GM11168 (cell line): Measurements from ENCODE around the gene IL2RA.
"Not testable (repeated sequence)": the region's sequence is repeated elsewhere in the genome, so short reads cannot be mapped to it uniquely, and the experiment has no call there.

Source experiments
- in situ Hi-C: fragments of 300-500 bp; cut with MboI; formaldehyde crosslinking; loops from one replicate; pipeline ENCODE4 v1.12.0; 2022; ENCODE audit warnings: low sequenced_read_pairs; ENCODE audit not compliant: unreplicated experiment

IL2RA gene

DNA sequence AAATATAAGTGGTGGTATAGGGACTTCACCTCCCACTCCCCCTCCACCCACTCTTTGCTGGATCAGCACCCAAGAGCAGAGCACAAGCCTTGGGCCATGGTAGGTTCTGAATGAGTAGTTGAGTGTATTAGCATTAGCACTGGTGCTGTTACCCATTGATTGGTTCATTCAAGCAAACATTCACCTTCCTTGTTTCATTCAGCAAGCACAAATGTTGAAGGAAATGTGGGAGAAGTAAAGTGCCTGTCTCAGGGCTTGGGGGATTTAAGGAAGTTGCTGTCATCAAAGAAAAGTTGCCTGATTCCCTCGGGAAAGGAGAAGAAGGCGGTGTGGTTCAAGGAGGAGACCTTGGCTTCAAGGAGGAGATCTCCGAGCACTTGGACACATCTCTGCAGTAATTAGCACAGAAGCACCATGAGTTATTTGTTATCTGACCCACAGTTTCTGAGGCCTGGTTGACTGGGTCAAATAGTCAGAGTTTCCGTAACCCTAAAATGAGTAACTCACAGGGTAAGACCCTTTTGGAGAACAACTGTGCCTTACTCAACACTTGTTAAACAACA is 17.3 kb downstream of the IL2RA start:
- in situ Hi-C loops = no loop called here

DNA sequence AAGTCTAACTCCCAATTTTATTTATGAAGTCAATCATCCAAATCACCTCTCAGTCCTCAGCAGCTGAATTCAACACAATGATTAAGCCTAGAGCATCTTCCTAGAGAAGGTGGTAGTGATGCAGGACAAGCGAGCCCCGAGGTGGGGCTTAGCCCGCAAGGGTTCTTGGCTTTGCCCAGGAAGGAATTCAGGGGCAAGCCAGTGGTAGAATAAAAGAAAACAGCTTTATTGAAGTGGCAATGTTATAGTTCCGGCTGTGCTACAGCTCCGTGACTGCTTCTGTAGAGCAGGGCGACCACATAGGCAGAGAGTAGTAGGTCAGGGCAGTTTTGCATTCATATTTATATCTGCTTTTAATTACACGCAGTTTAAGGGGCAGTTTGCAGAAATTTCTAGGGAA is 18.1 kb downstream of the IL2RA start:
- in situ Hi-C loops = no loop called here

DNA sequence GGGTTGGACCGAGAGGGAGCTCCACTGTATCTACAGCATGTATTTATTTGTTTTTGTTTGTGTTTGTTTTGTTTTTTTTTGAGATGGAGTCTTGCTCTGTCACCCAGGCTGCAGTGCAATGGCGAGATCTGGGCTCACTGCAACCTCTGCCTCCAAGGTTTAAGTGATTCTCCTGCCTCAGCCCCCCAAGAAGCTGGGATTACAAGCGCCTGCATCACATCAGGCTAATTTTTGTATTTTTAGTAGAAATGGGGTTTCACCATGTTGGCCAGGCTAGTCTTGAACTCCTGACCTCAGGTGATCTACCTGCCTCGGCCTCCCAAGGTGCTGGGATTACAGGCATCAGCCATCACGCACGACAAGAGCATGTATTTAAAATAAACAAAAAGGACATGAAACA is 18.8 kb downstream of the IL2RA start:
- in situ Hi-C loops = not testable (repeated sequence)

DNA sequence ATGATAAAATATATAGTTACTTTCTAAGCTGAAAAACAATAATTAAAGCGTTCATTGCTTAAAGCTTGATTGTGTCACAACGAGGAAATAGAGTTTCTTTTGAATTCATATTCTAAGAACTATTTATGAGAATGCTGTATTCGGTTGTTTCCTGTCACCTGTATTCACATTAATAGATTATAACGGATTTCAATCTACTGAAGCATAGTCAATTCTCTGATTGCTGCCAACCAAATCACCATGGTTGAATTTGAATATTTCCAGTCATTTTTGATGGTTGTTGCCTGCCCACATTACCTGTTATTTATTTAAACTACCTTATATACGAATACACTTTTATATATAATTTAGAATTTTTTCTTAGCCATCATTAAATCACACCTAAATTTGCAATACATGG is 22.0 kb downstream of the IL2RA start:
- in situ Hi-C loops = no loop called here

DNA sequence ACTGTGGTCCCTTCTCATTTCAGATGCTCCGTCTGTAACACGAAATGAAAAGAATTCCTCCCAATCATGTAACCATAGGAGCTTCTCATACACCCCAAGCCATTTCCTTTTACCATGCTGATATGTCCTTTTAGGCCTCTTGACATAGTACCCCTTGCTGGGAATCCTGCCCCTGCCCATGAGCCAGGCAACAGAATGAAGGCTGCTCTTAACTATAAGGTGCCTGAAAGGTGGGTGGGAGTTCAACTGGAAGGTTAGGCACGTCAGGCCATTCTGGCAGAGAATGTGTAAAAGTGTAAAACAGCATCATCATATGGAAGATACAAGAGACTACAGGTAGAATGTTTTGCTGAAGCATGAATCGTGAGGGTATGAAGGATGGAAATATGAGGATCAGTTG is 22.5 kb downstream of the IL2RA start:
- in situ Hi-C loops = no loop called here

DNA sequence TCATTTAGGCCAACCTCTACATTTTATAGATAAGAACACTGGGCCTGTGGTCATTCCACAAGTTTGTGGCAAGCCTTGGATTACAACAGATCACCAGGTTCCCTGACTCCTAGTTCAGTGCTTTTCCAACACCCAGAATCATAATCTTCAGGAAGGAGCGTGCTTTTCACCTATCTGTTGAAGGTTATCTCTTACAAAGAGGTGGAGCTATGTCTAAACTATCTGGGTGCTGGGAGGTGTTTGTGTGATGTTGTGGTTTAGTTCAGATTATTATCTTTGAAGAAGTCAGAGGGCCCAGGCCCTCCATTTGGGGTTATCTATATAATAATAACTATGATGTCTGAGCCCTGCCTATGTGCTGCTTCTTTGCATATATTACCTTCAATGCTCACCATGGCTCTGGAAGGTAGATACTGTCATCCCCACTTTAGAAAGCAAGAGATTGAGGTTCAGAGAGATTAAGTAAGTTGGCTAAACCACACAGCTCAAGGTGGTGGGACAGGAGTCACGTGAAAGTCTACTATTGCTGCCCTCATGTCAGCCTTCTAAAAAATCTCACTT is 24.0 kb downstream of the IL2RA start:
- in situ Hi-C loops = no loop called here

DNA sequence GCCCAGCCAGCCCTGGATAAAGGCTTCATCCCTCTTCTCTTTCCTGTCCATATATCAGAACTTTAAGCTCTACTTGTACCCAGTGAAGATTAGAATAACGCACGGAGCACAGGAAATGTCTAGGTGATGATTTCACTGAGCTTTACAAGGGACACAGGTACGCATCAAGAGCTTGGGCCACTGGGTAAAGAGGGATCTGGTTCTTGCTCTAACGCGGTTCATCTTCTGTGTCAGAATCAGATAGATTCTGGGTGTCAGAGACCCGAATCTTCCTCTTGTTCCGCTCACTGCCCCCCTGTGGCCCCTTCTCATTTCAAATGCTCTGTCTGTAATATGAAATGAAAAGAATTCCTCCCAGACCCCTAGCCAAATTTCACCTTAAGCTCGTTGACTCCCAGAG is 24.7 kb downstream of the IL2RA start:
- in situ Hi-C loops = no loop called here

DNA sequence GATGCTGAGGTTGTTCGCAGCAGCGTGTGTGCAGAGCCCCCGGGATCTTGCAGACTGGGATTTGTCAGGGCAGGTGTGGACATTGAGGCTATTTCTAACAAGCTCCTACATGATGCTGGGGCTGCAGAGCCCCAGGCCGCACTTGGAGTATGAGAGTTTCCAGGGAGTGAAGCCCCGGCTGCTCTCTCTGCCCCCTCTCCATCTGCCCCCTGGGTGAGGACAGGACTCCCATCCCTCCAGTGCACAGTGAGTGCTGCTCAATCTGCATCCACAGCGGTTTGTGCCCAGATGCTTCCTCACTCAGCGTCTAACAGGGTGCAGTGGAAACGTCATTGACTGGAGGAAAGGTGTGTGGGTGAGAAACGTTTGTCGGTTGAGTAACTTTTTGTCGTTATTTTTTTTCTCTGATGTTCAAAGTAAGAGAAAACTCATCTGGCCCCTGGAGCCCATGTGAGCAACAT is 25.3 kb downstream of the IL2RA start:
- in situ Hi-C loops = no loop called here

DNA sequence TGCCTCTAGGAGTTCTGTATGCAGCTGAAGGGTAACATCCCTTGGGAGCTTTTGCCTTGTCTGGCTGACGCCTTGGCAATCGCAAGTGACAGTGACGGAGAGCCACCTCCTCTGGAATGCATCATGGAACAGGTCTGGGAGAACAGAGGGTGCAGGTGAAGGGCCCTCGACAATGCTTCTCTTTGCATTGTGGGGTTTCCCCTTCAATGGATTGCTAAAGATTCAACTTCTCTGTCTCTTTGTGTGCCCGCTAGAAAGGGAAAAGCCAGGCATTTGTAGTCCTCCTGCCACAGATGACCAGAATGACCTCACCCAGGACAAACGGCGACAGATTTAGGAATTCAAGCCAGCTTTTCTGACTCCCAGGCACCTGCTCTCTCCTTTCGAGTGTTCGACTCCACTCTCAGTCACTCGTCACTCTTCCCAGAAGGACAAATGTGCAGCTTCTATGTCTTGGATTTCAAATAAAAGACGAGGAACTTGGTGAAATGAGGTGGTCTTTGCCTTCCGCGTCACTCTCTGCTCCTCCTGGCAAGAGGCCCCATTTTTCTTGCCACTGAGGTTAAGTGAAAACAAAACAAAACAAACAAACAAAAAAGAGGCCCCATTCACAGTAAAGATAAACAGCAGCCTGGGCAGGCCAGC is 26.1 kb downstream of the IL2RA start:
- in situ Hi-C loops = no loop called here

DNA sequence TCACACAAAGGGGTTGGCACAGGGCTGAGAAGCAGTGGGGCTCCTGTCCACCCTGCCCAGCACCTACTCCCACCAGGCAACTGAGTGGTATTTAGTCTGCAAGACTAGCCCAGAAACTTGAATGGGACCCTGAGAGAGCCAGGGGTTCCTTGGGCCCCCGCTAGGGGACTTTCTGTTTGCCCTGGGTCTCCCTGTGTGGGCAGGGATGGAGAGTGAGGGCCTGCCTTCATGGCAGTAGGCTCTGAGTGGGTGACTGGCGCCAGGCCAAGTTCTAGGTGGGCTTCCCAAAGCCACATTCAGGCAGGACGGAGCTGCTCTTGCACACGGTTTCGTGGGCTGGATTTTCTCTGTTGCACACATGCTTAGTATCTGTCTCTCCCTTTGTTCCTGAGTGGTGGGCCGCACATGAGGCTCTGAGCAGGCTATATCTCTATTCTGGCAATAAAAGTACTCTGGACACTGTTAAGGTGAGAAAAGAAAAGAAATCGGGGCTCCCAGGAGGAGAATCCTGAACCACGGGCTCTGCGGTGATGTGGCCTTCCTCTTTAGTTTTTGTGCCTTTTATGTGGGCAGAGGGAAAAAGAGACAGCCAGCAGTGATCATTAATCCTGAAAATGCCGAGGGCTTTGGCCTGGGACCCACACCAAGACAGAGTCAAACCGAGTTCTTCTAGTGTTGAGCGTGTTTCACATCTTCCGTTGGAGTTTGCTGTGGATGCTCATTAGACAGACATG is 26.9 kb downstream of the IL2RA start:
- in situ Hi-C loops = no loop called here

DNA sequence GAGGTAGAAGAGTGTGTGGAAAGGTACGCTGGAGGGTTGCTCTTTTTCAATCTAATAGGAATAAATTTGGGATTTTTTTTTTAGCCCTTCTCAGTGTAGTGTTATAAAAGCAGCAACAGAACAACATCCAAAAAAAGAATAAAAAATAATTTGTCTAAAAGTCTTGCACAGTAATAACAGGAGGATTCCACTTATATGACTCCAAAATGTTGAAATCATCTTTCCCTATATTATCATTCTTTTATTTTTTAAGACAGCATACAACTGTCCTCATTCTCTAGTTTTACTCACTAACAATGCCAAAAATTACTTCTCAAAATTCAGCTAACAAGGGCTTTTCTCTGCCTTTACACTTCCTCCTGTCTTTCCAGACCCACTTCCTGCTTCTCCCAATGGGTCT is 27.8 kb downstream of the IL2RA start:
- in situ Hi-C loops = no loop called here

DNA sequence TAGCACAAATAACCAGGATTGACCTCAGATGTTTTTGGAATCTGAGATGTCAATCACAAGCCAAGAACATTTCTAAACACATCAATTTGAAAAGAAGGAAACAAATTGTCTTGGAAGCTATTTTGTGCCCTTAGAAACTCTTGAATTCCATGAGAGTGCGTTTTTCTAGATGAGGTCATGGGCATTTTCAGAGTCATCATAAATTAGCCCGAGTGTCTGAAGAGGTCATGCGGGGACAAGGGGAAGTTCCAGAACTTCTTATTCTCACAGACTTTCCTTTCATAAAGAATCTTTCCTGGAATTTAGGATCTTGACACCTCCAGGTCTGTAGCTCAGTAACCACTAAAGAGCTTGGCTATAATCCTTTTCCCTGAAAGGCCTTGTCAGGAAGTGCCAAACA is 28.2 kb downstream of the IL2RA start:
- in situ Hi-C loops = no loop called here

DNA sequence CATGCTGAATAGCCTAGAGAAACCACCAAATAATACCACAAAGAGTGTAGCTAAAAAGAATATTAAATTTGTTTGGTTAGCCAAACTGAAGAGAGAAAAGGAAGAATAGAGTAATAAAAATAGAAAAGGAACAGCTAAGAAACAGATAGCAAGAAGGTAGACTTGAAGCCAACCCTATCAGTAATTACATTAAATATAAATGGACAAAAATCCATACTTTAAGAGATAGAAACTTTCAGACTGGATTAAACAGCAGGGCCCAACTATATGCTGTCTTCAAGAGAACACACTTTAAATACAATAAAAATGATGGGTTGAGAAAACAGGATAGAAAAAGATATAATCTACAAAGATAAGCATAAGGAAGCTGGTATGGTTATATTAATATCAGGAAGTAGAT is 31.2 kb downstream of the IL2RA start:
- in situ Hi-C loops = no loop called here

DNA sequence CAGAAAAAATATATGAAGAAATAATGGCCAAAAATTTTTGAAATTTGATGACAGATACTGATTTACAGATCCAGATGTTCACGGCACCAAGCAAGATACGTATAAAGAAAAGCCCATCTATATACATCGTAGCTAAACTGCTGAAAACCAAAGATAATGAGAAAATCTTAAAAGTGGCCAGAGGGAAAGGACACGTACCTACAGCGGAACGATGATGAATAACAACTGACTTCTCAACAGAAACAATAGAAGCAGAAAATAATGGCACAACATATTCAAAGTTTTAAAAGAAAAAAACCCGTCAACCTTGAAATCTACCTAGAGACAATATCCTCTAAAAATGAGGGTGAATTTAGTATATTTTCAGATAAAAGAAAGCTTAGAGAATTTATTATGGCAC is 31.9 kb downstream of the IL2RA start:
- in situ Hi-C loops = no loop called here

DNA sequence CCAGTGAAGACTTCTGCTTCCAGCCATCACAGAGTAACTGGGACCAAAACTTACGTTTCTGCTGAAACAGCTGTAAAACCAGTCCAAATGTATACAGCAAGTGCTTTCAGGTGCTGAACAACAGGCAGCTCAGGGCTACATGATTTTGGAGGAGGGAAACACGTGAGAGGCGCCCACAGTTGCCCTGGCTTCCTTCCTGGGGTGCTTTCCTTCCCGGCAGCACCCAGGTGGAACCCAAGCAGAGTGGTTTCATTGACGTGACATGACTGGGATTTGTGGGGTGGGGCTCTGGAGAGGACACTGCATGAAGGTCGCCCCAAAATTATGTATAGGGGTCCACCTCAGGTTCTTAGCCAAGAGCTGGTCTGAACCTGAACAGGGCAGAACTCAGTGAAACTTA is 34.2 kb downstream of the IL2RA start:
- in situ Hi-C loops = no loop called here

DNA sequence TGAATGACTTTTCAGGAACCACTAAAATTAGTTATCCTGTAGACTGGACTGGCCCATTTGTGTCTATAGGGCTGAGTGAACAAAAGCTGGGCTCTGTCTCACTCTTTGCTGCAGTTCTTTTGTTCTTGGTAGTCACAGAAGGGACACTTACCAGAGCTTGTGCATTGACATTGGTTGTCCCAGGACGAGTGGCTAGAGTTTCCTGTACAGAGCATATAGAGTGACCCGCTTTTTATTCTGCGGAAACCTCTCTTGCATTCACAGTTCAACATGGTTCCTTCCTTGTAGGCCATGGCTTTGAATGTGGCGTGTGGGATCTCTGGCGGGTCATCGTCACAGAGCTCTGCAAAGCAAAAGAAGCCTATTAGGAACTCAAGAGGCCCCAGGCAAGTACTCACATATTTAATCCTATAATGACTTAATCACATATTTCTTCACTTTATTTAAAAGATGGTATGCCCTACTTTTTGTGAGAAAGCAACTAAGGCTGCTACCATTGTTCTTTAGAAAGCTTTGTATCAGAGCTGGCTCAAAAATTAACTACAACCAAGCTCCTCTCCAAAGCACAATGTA is 36.4 kb downstream of the IL2RA start:
- in situ Hi-C loops = no loop called here

DNA sequence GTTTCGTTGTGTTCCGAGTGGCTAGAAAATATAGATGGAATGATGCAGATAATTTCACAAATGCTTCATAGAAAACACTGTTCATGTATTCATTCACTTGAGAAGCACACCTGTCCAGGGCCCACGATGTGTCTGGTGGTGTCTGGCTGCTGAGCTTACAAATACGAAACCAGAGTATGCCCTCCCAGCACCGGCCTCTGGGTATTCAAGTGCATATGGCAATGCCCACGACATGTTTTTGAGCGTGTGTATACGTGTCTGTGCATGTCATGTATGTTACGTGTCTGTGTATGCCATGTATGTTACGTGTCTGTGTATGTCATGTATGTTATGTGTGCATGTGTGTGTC is 37.9 kb downstream of the IL2RA start:
- in situ Hi-C loops = no loop called here

DNA sequence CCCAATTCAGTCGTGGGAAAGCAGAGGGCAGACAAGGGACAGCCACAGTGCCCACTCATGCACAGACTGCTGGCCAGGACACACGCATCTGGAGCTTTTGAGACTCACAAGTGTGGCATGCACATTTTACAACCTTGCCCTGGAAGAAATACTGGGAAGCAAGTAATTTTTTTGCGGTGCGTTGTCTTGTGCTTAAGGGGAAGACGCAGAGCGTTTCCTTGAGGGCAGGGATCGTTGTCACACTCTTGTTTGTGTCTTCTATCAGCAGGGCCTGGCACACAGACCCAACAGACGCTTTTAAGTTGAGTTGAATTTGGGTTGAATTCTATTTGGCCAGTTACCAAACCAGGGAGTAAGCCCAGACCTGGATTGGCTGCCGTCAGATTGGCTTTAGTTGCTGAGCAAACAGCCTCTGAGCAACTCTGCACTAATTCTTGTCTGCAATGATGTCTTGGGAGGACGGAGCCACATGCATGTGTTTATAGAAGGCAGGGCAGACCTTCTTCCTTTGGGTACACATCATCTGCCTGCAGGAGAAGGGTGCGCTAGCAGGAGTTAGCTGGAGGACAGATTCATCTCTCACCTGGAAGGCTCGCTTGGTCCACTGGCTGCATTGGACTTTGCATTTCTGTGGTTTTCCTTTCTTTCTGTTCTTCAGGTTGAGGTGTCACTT is 38.4 kb downstream of the IL2RA start:
- in situ Hi-C loops = no loop called here

DNA sequence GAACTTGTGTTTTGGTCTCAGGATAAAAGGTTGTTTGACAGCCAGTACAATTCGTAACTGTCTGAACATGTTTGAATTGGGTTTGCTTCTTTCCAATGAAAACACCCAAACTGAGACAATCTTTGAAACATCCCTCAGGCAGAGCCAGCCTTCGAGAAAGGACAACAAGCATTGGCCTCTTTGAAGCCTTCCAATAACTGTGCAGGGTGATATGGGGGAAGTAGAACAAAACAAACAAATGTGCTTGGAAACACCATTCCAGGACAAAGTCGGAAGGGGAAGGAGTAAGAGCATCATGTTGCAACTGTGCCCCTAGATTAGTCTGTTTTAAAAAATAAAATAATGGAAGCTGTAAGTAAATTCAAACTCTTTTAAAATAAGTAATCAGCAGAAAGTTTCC is 39.5 kb downstream of the IL2RA start:
- in situ Hi-C loops = no loop called here

DNA sequence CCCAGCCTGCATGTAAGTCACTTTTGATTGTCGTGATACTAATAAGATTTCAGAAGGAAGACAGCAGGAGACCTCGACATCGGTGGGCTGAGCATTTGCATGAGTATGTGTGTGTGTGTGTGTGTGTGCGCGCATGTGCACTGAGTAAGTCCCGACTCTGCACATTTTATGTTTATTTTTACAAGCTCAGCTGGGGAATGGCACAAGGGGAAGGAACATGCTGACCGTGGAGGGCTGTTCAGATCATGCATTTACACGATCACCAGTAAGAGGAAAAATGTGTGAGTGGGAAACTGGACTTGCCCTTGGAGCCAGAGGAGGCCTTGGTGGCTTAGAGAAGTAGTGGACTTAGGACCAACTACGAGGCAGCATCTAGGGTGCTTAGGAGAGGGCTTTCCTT is 41.3 kb downstream of the IL2RA start:
- in situ Hi-C loops = no loop called here

DNA sequence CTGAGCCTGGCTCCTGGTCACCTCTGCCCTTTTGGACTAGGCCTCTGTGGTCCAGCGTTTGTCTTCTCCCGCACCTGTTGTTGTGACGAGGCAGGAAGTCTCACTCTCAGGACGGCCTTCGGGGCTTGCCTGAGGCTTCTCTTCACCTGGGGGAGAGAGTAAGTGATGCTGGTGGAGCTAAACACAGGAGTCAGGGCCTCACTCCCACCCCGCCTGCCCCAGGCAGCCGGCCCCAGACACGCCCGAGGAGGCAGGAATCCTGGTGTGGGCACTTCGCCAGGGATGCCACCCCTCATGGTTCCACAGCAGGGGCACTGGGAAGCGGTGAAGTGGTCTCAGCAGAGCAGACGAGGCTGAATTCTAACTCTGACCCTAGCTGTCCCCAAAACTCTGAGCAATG is 42.4 kb downstream of the IL2RA start:
- in situ Hi-C loops = no loop called here
